ENCODE data around the gene ACACB.

- TF ChIP-seq CTCF (conservative IDR thresholded peaks at IDR 0.05; ENCODE audit: low read depth, low read length): no peak
- TF ChIP-seq EZH2 (IDR thresholded peaks at IDR 0.05; ENCODE audit: borderline replicate concordance, low read depth, low read length, poor library complexity, severe bottlenecking): no peak
Observed at GRCh38 chr12:109279525-109279924, 163.1 kb downstream of the ACACB start.

All from A673 (cell line).